ENCODE measurements around the gene STIP1.
A peak's percentile ranks its signal among the peaks of the same experiment; 100 is the strongest.

The STIP1 gene

GRCh38 chr11:64201543-64201942 is 15.6 kb downstream of the STIP1 start:
- H3K4me3 ChIP-seq (replicated peaks; ENCODE audit: low read depth, low read length) = no peak overlapping the region
- TF ChIP-seq, protein P1, sequence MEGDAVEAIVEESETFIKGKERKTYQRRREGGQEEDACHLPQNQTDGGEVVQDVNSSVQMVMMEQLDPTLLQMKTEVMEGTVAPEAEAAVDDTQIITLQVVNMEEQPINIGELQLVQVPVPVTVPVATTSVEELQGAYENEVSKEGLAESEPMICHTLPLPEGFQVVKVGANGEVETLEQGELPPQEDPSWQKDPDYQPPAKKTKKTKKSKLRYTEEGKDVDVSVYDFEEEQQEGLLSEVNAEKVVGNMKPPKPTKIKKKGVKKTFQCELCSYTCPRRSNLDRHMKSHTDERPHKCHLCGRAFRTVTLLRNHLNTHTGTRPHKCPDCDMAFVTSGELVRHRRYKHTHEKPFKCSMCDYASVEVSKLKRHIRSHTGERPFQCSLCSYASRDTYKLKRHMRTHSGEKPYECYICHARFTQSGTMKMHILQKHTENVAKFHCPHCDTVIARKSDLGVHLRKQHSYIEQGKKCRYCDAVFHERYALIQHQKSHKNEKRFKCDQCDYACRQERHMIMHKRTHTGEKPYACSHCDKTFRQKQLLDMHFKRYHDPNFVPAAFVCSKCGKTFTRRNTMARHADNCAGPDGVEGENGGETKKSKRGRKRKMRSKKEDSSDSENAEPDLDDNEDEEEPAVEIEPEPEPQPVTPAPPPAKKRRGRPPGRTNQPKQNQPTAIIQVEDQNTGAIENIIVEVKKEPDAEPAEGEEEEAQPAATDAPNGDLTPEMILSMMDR (IDR thresholded peaks at IDR 0.05; ENCODE audit: low read depth, low read length, missing control alignments) = no peak
- DNase-seq (ENCODE audit: extremely low read depth, low read depth) = no peak

- DNase-seq (ENCODE audit: extremely low read depth, low read depth) = no peak
- TF ChIP-seq, protein P1 (IDR thresholded peaks at IDR 0.05; ENCODE audit: low read depth, low read length, missing control alignments) = no peak
- no peak overlapping the region for H3K4me3 ChIP-seq (replicated peaks; ENCODE audit: low read depth, low read length)
Observed at GRCh38 chr11:64202992-64203391, 17.0 kb downstream of the STIP1 start.

GRCh38 chr11:64203421-64204079 is 17.6 kb downstream of the STIP1 start:
- DNase-seq (ENCODE audit: extremely low read depth, low read depth) = no peak
- TF ChIP-seq, protein P1 (IDR thresholded peaks at IDR 0.05; ENCODE audit: low read depth, low read length, missing control alignments) = no peak
- no peak overlapping the region for H3K4me3 ChIP-seq (replicated peaks; ENCODE audit: low read depth, low read length)

DNA sequence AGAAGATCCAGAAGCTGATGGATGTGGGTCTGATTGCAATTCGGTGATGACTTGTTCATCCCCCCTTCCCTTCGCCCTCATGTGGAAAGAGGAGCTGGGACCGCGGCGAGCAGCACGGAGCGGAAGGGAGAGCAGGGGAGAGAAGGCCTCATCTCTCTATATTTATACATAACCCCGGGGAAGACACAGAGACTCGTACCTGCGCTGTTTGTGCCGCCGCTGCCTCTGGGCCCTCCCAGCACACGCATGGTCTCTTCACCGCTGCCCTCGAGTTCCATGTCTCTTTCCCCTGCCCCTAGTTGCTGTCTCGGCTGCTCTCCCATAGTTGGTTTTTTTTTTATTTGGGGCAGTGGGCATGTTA is 18.1 kb downstream of the STIP1 start:
- TF ChIP-seq, protein P1 (IDR thresholded peaks at IDR 0.05; ENCODE audit: low read depth, low read length, missing control alignments) = no peak
- DNase-seq (ENCODE audit: extremely low read depth, low read depth) = no peak
- no peak overlapping the region for H3K4me3 ChIP-seq (replicated peaks; ENCODE audit: low read depth, low read length)

DNA sequence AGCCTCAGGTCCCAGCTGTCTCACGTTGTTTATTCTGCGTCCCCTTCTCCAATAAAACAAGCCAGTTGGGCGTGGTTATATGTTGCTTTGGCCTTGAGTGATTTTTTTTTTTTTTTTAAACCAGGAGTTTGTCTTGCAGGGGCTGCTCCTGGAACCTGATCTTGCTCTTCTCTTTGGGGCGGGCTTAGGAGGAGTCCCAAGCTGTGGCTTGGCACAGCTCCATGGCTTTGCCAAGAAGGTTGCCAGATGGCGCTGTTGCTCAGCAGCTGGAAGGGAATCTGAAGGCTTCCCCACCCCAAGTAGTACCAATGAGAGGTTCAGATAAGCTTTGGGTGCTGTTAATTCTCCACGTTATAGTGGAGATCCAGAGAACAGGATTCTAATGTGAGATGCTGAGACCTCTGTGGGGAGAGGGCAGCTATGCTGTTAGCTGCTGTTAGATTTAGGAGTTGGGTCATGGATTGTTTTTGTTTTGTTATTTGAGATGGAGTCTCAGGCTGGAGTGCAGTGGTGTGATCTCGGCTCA is 18.6 kb downstream of the STIP1 start:
- TF ChIP-seq, protein P1 (IDR thresholded peaks at IDR 0.05; ENCODE audit: low read depth, low read length, missing control alignments) = peak; percentile 78
- peak; percentile 96 for DNase-seq (ENCODE audit: extremely low read depth, low read depth)
- no peak overlapping the region for H3K4me3 ChIP-seq (replicated peaks; ENCODE audit: low read depth, low read length)

- TF ChIP-seq, protein P1 (IDR thresholded peaks at IDR 0.05; ENCODE audit: low read depth, low read length, missing control alignments) = no peak
- no peak within 1 kb of the TSS for H3K4me3 ChIP-seq (replicated peaks; ENCODE audit: low read depth, low read length)
- DNase-seq (ENCODE audit: extremely low read depth, low read depth) = no peak
Observed at GRCh38 chr11:64206457-64207255, 20.7 kb downstream of the STIP1 start, which contains the start of gene FERMT3. Gene FERMT3 (plus strand): TSS chr11:64206721. CDS start chr11:64207365, 644 bp downstream.

Measured in HFF-Myc (cell line).